ENCODE data around the gene AOPEP.

DNA sequence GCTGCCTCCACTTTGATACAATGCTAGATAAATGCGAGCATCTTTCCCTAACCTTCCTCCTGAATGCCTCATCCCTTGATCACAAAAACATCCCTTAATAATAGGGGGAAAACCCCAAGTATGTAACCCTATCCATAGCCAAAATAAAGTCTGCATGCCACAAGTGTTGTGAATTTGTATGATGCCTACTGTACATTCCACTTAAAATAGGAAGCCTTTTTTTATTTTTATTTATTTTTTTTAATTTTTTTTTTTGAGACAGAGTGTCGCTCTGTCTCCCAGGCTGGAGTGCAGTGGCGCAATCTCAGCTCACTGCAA lies 207.0 kb downstream of the AOPEP start:
- no peak for TF ChIP-seq CTCF (IDR thresholded peaks at IDR 0.05; ENCODE audit: extremely low read depth in 1 of 2, insufficient read depth in 1 of 2, low read depth in 1 of 2, low read length in 2 of 2)
- no peak for TF ChIP-seq POLR2A (IDR thresholded peaks at IDR 0.05; ENCODE audit: low read depth, low read length)

All from endothelial cell of umbilical vein (primary cell).